ENCODE data around the gene JPH4. TPM values are rescaled to one million over a fixed set of nuclear protein-coding genes. Genes with fewer than 3 reads are reported as not detected.

JPH4 gene
- total RNA-seq, 2 donors from 2014 or later, result 0.52 to 0.99 TPM

GRCh38 chr14:23582906-23583760 is 4.5 kb upstream of the JPH4 start:
- intact Hi-C loops (cut with DNase I), result loop anchor here (10.0 kb wide), 2 partner anchors 322 to 352 kb away; no protein-coding TSS in a partner anchor
- DNase-seq (no peak), ATAC-seq (no peak)
- Histone ChIP-seq H3K27me3 (no peaks in the 10 kb centered on the region), H3K4me1 (peaks cover under 1% of the 10 kb centered on the region), H3K36me3 (replicated peaks in 1 of 2; ENCODE audit: insufficient read depth in 1 of 2, low read depth in 2 of 2) (no peaks in the 10 kb centered on the region), H3K4me3 (no peak overlapping the region), H3K27ac (no peak overlapping the region), H3K9me3 (no peaks in the 10 kb centered on the region)
- WGBS, 2 donors, result 74 to 76% methylated on average over 1 to 3 of the region's 3 CpGs
- TF ChIP-seq, protein P1, sequence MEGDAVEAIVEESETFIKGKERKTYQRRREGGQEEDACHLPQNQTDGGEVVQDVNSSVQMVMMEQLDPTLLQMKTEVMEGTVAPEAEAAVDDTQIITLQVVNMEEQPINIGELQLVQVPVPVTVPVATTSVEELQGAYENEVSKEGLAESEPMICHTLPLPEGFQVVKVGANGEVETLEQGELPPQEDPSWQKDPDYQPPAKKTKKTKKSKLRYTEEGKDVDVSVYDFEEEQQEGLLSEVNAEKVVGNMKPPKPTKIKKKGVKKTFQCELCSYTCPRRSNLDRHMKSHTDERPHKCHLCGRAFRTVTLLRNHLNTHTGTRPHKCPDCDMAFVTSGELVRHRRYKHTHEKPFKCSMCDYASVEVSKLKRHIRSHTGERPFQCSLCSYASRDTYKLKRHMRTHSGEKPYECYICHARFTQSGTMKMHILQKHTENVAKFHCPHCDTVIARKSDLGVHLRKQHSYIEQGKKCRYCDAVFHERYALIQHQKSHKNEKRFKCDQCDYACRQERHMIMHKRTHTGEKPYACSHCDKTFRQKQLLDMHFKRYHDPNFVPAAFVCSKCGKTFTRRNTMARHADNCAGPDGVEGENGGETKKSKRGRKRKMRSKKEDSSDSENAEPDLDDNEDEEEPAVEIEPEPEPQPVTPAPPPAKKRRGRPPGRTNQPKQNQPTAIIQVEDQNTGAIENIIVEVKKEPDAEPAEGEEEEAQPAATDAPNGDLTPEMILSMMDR (IDR thresholded peaks at IDR 0.05), result no peak
- TF ChIP-seq POLR2A (IDR thresholded peaks at IDR 0.05), result no peak

DNA sequence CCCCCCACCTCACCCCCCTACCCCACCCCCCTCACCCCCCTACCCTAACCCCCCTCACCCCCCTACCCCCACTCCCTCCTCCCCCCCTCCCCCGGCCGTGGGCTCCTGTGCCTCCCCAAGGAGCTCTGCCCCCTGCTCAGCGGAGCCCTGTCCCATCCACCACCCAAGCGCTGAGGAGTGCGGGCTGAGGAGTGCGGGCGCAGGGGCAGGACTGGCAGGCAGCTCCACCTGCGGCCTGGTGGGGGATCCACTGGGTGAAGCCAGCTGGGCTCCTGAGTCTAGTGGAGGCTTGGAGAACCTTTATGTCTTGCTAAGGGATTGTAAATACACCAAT is 2.3 kb upstream of the JPH4 start:
- Histone ChIP-seq H3K27ac (no peak overlapping the region), H3K9me3 (no peaks in the 10 kb centered on the region), H3K4me3 (no peak overlapping the region), H3K36me3 (replicated peaks in 1 of 2; ENCODE audit: insufficient read depth in 1 of 2, low read depth in 2 of 2) (no peaks in the 10 kb centered on the region), H3K4me1 (peaks cover 17% of the 10 kb centered on the region), H3K27me3 (peaks cover 0 to 19% of the 10 kb centered on the region in 2 donors)
- DNase-seq (no peak), ATAC-seq (no peak)
- 95% methylated on average over 6 of the region's 8 CpGs; no CpG with 5 or more reads in 1 of the 2 donors for WGBS, 2 donors
- intact Hi-C loops (cut with DNase I), result loop anchor here (10.0 kb wide), 2 partner anchors 324 to 354 kb away; no protein-coding TSS in a partner anchor
- TF ChIP-seq POLR2A (IDR thresholded peaks at IDR 0.05), result no peak
- TF ChIP-seq, protein P1 (IDR thresholded peaks at IDR 0.05), result no peak

DNA sequence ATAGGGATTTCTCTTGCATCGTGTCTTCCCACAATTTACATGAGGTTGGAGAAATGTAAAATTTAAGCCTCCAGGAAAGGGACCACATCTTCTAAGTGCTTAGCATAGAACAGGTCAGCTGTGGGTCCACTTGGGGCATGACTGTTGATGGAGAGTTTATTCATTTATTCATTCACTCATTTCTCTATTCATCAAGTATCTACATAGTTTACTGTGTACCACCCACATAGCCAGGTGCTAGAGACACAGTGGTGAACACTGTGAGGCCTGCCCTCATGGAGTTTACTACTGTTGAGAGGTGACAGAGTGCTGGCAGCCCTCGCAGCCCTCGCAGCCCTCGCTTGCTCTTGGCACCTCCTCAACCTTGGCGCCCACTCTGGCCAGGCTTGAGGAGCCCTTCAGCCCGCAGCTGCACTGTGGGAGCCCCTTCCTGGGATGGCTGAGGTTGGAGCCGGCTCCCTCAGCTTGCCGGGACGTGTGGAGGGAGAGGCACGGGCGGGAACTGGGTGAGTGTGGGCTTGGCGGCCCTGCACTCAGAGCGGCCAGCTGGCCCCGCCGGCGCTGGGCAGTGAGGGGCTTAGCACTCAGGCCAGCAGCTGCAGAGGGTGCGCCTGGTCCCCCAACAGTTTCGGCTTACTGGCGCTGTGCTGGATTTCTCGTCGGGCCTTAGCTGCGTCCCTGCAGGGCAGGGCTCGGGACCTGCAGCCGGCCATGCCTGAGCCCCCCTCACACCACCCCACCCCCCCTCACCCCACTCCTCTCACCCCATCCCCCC is 1.7 kb upstream of the JPH4 start:
- Histone ChIP-seq H3K9me3 (no peaks in the 10 kb centered on the region), H3K36me3 (replicated peaks in 1 of 2; ENCODE audit: insufficient read depth in 1 of 2, low read depth in 2 of 2) (no peaks in the 10 kb centered on the region), H3K4me1 (peaks cover 19% of the 10 kb centered on the region), H3K4me3 (no peak overlapping the region), H3K27me3 (peaks cover 0 to 25% of the 10 kb centered on the region in 2 donors), H3K27ac (no peak overlapping the region)
- TF ChIP-seq POLR2A (IDR thresholded peaks at IDR 0.05), result no peak
- TF ChIP-seq, protein P1 (IDR thresholded peaks at IDR 0.05), result no peak
- DNase-seq, result no peak
- intact Hi-C loops (cut with DNase I), result loop anchor here (10.0 kb wide), 2 partner anchors 324 to 354 kb away; no protein-coding TSS in a partner anchor
- ATAC-seq, result no peak
- 88 to 96% methylated on average over 14 to 21 of the region's 24 CpGs for WGBS, 2 donors

- no peaks in the 10 kb centered on the region for H3K36me3 ChIP-seq (replicated peaks in 1 of 2; ENCODE audit: insufficient read depth in 1 of 2, low read depth in 2 of 2)
- no peak overlapping the region for H3K4me3 ChIP-seq
- intact Hi-C loops (cut with DNase I), result loop anchor here (10.0 kb wide), 2 partner anchors 325 to 355 kb away; no protein-coding TSS in a partner anchor
Observed at GRCh38 chr14:23579739-23580138, 1.1 kb upstream of the JPH4 start.

More at GRCh38 chr14:23579739-23580138, 1.1 kb upstream of the JPH4 start:
- no peak for DNase-seq
- Histone ChIP-seq H3K27me3 (peaks cover 0 to 28% of the 10 kb centered on the region in 2 donors), H3K4me1 (peaks cover 19% of the 10 kb centered on the region), H3K27ac (no peak overlapping the region), H3K9me3 (no peaks in the 10 kb centered on the region)
- ATAC-seq, result no peak
- TF ChIP-seq POLR2A (IDR thresholded peaks at IDR 0.05), result no peak
- TF ChIP-seq, protein P1 (IDR thresholded peaks at IDR 0.05), result no peak

Measured in body of pancreas (tissue), 4 donors.